GDM1 (cell line): ENCODE measurements around the gene HTT.
"Not testable (repeated sequence)": the region's sequence is repeated elsewhere in the genome, so short reads cannot be mapped to it uniquely, and the experiment has no call there.

Experiments used
- DNase-seq: peaks from one replicate; lab custom pipeline; 2025; lab: John Stamatoyannopoulos, UW

HTT gene

GRCh38 chr4:3121596-3121995, 47.1 kb downstream of the HTT start:
- no peak for DNase-seq

GRCh38 chr4:3122081-3122563, 47.6 kb downstream of the HTT start:
- no peak for DNase-seq

- no peak for DNase-seq
Observed at GRCh38 chr4:3123181-3123671, 48.7 kb downstream of the HTT start.

GRCh38 chr4:3124070-3124767, 49.7 kb downstream of the HTT start:
- DNase-seq = no peak

- no peak for DNase-seq
Observed at GRCh38 chr4:3127112-3127511, 52.6 kb downstream of the HTT start.

- no peak for DNase-seq
Observed at GRCh38 chr4:3128058-3128457, 53.6 kb downstream of the HTT start.

- DNase-seq = no peak
Observed at GRCh38 chr4:3128976-3129375, 54.5 kb downstream of the HTT start.

GRCh38 chr4:3130201-3130600, 55.7 kb downstream of the HTT start:
- no peak for DNase-seq

- no peak for DNase-seq
Observed at GRCh38 chr4:3130826-3131225, 56.3 kb downstream of the HTT start.

- no peak for DNase-seq
Observed at GRCh38 chr4:3134201-3134600, 59.7 kb downstream of the HTT start.

- no peak for DNase-seq
Observed at GRCh38 chr4:3135155-3136011, 60.9 kb downstream of the HTT start.

GRCh38 chr4:3136454-3136853, 62.0 kb downstream of the HTT start:
- DNase-seq = no peak

GRCh38 chr4:3137908-3138307, 63.4 kb downstream of the HTT start:
- no peak for DNase-seq

GRCh38 chr4:3145234-3145924, 70.9 kb downstream of the HTT start:
- DNase-seq = no peak

- no peak for DNase-seq
Observed at GRCh38 chr4:3148926-3149325, 74.4 kb downstream of the HTT start.

GRCh38 chr4:3151238-3151637, 76.8 kb downstream of the HTT start:
- not testable (repeated sequence) for DNase-seq

GRCh38 chr4:3157366-3157765, 82.9 kb downstream of the HTT start:
- no peak for DNase-seq

GRCh38 chr4:3158841-3159240, 84.4 kb downstream of the HTT start:
- no peak for DNase-seq

- DNase-seq = no peak
Observed at GRCh38 chr4:3160438-3160837, 86.0 kb downstream of the HTT start.

- not testable (repeated sequence) for DNase-seq
Observed at GRCh38 chr4:3161044-3161443, 86.6 kb downstream of the HTT start.

- DNase-seq = not testable (repeated sequence)
Observed at GRCh38 chr4:3166434-3166833, 92.0 kb downstream of the HTT start.

GRCh38 chr4:3168029-3168428, 93.5 kb downstream of the HTT start:
- DNase-seq = no peak
